Measurements from ENCODE around the gene ANGEL2.
"Not testable (repeated sequence)": the region's sequence is repeated elsewhere in the genome, so short reads cannot be mapped to it uniquely, and the experiment has no call there.

Gene ANGEL2

GRCh38 chr1:213008564-213008963, 7.1 kb downstream of the ANGEL2 start:
- no peak overlapping the region for H3K4me3 ChIP-seq (ENCODE audit: low read depth, low read length)
- peaks cover 3% of the 10 kb centered on the region for H3K36me3 ChIP-seq (ENCODE audit: control insufficient read depth, insufficient read depth, low read length)
- H3K9ac ChIP-seq (ENCODE audit: low read depth, low read length): no peak overlapping the region
- H3K4me1 ChIP-seq (ENCODE audit: control insufficient read depth, insufficient read depth, low read length): no peaks in the 10 kb centered on the region
- no peaks in the 10 kb centered on the region for H3K27me3 ChIP-seq (ENCODE audit: control insufficient read depth, insufficient read depth, low read length)
- H3K9me3 ChIP-seq (ENCODE audit: control insufficient read depth, insufficient read depth, low read length): no peaks in the 10 kb centered on the region

DNA sequence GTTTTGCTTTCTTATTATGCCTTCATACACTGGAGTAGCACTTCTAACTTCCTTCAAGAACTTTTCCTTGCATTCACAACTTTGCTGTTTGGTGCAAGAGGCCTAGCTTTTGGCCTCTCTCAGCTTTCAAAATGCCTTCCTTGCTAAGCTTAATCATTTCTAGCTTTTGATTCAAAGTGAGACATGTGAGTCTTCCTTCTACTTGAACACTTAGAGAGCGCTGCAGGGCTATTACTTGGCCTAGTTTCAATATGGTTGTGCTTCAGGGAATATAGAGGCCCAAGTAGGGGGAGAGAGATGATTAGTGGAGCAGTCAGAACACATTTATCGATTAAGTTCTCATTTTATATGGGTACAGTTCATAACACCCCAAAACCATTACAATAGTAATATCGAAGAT, 12.4 kb downstream of the ANGEL2 start:
- H3K36me3 ChIP-seq (ENCODE audit: control insufficient read depth, insufficient read depth, low read length): peaks cover 3% of the 10 kb centered on the region
- no peak overlapping the region for H3K9ac ChIP-seq (ENCODE audit: low read depth, low read length)
- no peak overlapping the region for H3K4me3 ChIP-seq (ENCODE audit: low read depth, low read length)

GRCh38 chr1:212994926-212995325, 20.7 kb downstream of the ANGEL2 start:
- Histone ChIP-seq H3K27me3 (ENCODE audit: control insufficient read depth, insufficient read depth, low read length) (no peaks in the 10 kb centered on the region), H3K9ac (ENCODE audit: low read depth, low read length) (no peak overlapping the region), H3K4me3 (ENCODE audit: low read depth, low read length) (no peak overlapping the region), H3K36me3 (ENCODE audit: control insufficient read depth, insufficient read depth, low read length) (no peaks in the 10 kb centered on the region), H3K4me1 (ENCODE audit: control insufficient read depth, insufficient read depth, low read length) (peaks cover 4% of the 10 kb centered on the region), H3K9me3 (ENCODE audit: control insufficient read depth, insufficient read depth, low read length) (no peaks in the 10 kb centered on the region)

More for the DNA sequence above, 12.4 kb downstream of the ANGEL2 start:
- Histone ChIP-seq H3K4me1 (ENCODE audit: control insufficient read depth, insufficient read depth, low read length) (no peaks in the 10 kb centered on the region), H3K9me3 (ENCODE audit: control insufficient read depth, insufficient read depth, low read length) (no peaks in the 10 kb centered on the region), H3K27me3 (ENCODE audit: control insufficient read depth, insufficient read depth, low read length) (no peaks in the 10 kb centered on the region)

DNA sequence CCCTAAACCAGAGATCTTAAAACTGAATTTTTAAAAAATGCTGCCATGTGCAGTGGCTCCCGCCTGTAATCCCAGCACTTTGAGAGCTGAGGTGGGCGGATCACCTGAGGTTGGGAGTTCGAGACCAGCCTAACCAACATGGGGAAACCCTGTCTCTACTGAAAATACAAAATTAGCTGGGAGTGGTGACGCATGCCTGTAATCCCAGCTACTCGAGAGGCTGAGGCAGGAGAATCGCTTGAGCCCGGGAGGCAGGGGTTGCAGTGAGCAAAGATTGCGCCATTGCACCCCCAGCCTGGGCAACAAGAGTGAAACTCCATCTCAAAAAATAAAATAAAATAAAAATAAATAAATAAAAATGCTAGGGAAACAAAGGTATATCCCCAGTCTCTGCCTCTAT, 21.7 kb downstream of the ANGEL2 start:
- not testable (repeated sequence) for H3K4me1 ChIP-seq (ENCODE audit: control insufficient read depth, insufficient read depth, low read length); H3K36me3 ChIP-seq (ENCODE audit: control insufficient read depth, insufficient read depth, low read length); H3K4me3 ChIP-seq (ENCODE audit: low read depth, low read length)

DNA sequence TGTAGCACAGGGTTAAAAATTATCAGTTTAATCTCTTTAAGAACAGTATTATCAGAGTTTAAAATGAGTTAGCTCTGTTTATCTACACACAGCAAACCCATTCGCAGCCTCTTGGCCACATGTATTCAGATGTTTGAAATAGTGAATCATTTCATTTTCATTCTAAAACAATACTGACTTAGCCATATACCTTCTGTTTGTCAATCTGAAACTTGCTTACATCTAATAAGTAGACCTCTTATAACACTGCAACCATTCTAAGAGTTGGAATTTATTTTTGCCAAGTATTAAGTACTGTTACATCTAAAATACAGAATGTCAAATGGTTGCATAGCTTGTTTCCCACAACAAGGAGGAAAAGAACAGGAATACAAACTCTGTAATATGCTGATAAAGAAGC, 25.4 kb downstream of the ANGEL2 start:
- Histone ChIP-seq H3K36me3 (ENCODE audit: control insufficient read depth, insufficient read depth, low read length) (no peaks in the 10 kb centered on the region), H3K27me3 (ENCODE audit: control insufficient read depth, insufficient read depth, low read length) (no peaks in the 10 kb centered on the region), H3K4me1 (ENCODE audit: control insufficient read depth, insufficient read depth, low read length) (peaks cover 2% of the 10 kb centered on the region), H3K4me3 (ENCODE audit: low read depth, low read length) (no peak overlapping the region), H3K9ac (ENCODE audit: low read depth, low read length) (no peak overlapping the region), H3K9me3 (ENCODE audit: control insufficient read depth, insufficient read depth, low read length) (no peaks in the 10 kb centered on the region)

More for the DNA sequence above, 21.7 kb downstream of the ANGEL2 start:
- H3K9ac ChIP-seq (ENCODE audit: low read depth, low read length); H3K27me3 ChIP-seq (ENCODE audit: control insufficient read depth, insufficient read depth, low read length); H3K9me3 ChIP-seq (ENCODE audit: control insufficient read depth, insufficient read depth, low read length): not testable (repeated sequence)

DNA sequence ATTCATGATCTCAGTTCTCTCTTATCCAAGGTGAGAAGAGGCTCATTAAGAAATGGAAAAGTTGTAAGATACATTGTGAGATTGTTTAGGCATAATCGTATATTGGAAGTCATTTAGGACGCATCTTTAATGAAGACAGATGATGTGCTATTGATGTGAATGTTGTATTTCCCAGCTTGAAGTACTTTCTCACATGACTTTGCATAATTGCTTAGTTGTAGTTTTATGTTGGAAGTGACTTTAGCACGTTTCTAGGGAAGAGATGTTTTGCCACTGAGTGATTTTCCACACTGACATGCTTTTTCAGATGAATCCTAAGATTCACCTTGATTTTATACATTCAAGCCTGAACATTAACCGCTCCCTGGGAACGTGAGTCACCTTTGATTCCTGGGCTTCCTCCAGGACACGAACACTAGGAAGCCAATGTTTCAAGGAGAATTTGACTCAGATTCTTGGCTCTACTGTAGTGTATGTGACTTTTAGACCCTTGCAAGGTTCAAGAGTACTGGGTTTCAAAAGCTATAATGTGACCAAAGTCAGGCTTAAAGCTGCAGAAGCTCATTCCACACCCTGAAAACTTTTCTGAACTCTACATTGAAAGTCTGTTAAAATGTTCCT, 27.9 kb downstream of the ANGEL2 start:
- Histone ChIP-seq H3K4me1 (ENCODE audit: control insufficient read depth, insufficient read depth, low read length) (no peaks in the 10 kb centered on the region), H3K9me3 (ENCODE audit: control insufficient read depth, insufficient read depth, low read length) (no peaks in the 10 kb centered on the region), H3K9ac (ENCODE audit: low read depth, low read length) (no peak overlapping the region), H3K36me3 (ENCODE audit: control insufficient read depth, insufficient read depth, low read length) (no peaks in the 10 kb centered on the region), H3K27me3 (ENCODE audit: control insufficient read depth, insufficient read depth, low read length) (no peaks in the 10 kb centered on the region), H3K4me3 (ENCODE audit: low read depth, low read length) (no peak overlapping the region)

- no peak overlapping the region for H3K9ac ChIP-seq (ENCODE audit: low read depth, low read length)
Measured at GRCh38 chr1:212986551-212986950, 29.1 kb downstream of the ANGEL2 start.

DNA sequence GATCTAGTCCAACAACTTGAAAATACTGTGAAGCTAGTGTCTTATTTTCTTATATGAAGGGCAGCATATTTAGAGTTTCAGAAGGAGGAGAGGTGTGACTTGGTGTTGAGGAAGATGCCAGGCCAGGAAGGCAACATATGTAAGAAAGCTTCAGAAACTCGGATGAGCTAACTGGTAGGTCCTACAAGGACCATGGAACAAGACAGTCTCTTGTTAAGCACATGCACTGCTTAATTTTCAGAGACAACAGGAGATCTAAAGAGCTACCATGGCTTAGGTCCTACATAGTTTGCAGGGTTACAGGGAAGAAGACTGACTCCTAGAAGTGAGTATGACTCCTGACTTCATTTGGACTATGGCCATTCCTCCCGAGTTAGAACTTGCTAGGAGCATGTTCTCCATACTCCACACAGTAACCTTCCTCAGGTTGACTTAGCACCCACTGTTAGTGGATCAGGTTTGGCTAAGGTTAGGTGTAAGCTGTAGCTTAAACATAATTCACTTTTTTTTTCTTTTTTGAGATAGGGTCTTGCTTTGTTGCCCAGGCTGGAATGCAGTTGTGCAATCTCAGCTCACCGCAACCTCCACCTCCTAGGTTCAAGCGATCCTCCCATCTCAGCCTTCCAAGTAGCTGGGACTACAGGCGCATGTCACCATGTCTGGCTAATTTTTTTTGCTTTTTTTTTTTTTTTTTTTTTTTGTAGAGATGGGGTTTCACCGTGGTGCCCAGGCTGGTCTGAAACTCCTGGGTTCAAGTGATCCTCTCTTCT, 31.0 kb downstream of the ANGEL2 start:
- Histone ChIP-seq H3K9ac (ENCODE audit: low read depth, low read length) (no peak overlapping the region), H3K4me3 (ENCODE audit: low read depth, low read length) (no peak overlapping the region), H3K27me3 (ENCODE audit: control insufficient read depth, insufficient read depth, low read length) (no peaks in the 10 kb centered on the region), H3K4me1 (ENCODE audit: control insufficient read depth, insufficient read depth, low read length) (peaks cover 5% of the 10 kb centered on the region), H3K36me3 (ENCODE audit: control insufficient read depth, insufficient read depth, low read length) (peaks cover 14% of the 10 kb centered on the region), H3K9me3 (ENCODE audit: control insufficient read depth, insufficient read depth, low read length) (no peaks in the 10 kb centered on the region)

More at GRCh38 chr1:212986551-212986950, 29.1 kb downstream of the ANGEL2 start:
- Histone ChIP-seq H3K36me3 (ENCODE audit: control insufficient read depth, insufficient read depth, low read length) (peaks cover 5% of the 10 kb centered on the region), H3K4me1 (ENCODE audit: control insufficient read depth, insufficient read depth, low read length) (peaks cover 3% of the 10 kb centered on the region), H3K9me3 (ENCODE audit: control insufficient read depth, insufficient read depth, low read length) (no peaks in the 10 kb centered on the region), H3K27me3 (ENCODE audit: control insufficient read depth, insufficient read depth, low read length) (no peaks in the 10 kb centered on the region), H3K4me3 (ENCODE audit: low read depth, low read length) (no peak overlapping the region)

- Histone ChIP-seq H3K4me1 (ENCODE audit: control insufficient read depth, insufficient read depth, low read length) (peaks cover 8% of the 10 kb centered on the region), H3K27me3 (ENCODE audit: control insufficient read depth, insufficient read depth, low read length) (no peaks in the 10 kb centered on the region), H3K36me3 (ENCODE audit: control insufficient read depth, insufficient read depth, low read length) (peaks cover 25% of the 10 kb centered on the region), H3K9ac (ENCODE audit: low read depth, low read length) (no peak overlapping the region), H3K9me3 (ENCODE audit: control insufficient read depth, insufficient read depth, low read length) (no peaks in the 10 kb centered on the region), H3K4me3 (ENCODE audit: low read depth, low read length) (no peak overlapping the region)
Measured at GRCh38 chr1:212983482-212983881, 32.2 kb downstream of the ANGEL2 start.

DNA sequence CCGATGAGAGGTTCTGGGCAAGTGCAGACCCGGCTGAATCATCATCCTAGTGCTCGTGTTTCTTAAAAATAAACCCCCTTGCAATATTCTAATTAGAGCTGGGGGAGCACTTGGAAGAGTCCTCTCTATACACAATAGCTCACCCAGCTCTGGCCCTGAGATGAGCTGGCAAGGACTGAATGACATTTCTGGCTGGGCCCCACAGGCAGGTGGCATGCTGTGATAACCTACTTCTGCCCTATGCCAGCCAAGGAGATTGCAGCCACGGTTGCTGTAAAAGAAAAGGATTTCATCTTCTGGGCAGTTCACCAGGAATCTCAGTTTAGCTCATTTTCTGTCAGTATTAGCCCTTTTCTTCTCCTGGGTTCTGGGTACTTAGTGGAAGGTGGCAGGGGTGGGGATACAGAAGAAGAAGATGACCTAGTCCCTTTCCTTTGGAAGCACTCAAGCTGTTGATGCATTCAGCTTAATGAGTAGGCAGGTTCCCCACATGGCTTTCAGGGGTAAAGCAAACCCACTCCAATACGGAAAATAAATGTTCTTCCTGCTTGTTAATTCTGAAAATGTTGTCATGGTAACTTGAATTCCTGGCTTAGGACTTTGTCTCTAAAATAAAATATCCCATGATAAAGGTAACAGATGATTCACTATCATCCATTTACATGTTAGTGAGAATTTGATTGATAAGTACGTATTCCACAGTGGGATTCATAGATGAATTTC, 33.1 kb downstream of the ANGEL2 start:
- Histone ChIP-seq H3K27me3 (ENCODE audit: control insufficient read depth, insufficient read depth, low read length) (no peaks in the 10 kb centered on the region), H3K36me3 (ENCODE audit: control insufficient read depth, insufficient read depth, low read length) (peaks cover 34% of the 10 kb centered on the region), H3K4me3 (ENCODE audit: low read depth, low read length) (no peak overlapping the region), H3K4me1 (ENCODE audit: control insufficient read depth, insufficient read depth, low read length) (peaks cover 8% of the 10 kb centered on the region), H3K9me3 (ENCODE audit: control insufficient read depth, insufficient read depth, low read length) (no peaks in the 10 kb centered on the region), H3K9ac (ENCODE audit: low read depth, low read length) (no peak overlapping the region)

DNA sequence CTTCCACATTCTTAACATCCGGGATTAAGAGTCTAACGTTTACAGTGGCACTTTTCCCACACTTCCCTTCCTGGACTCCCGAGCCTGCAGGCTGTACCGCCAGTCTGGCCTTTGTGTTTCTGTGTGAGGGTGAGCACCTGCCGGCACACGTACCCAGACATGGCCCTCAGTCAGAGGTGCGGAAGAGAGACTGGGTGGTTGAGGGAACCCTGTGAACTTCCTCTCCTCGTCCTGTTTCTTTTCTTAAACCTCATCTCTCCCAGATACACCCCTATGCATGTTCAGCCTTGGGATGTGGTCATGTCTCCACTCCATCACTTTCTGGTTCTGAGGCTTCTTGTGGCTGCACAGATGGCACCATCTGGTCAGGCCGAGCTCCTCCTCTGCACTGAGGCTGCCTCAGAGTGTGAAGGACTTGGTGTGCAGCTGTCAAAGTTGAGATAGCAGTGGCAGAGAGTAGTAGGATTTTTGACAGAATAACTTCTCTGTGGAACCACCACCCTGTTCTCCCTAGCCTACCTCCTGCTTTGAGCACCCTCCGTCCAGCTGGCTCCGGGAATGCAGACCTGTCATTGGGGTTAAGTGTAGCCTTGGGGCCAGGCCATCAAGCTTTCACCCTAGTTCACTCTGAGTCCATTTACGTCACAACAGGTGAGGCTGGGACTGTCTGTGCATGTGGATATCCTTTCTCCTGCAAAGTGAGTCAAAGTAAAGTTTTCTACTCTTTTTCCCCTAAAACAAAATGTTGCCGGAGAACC, 33.9 kb downstream of the ANGEL2 start:
- Histone ChIP-seq H3K4me3 (ENCODE audit: low read depth, low read length) (no peak overlapping the region), H3K4me1 (ENCODE audit: control insufficient read depth, insufficient read depth, low read length) (peaks cover 8% of the 10 kb centered on the region), H3K9ac (ENCODE audit: low read depth, low read length) (peak overlapping the region; percentile 37), H3K27me3 (ENCODE audit: control insufficient read depth, insufficient read depth, low read length) (no peaks in the 10 kb centered on the region), H3K9me3 (ENCODE audit: control insufficient read depth, insufficient read depth, low read length) (no peaks in the 10 kb centered on the region), H3K36me3 (ENCODE audit: control insufficient read depth, insufficient read depth, low read length) (peaks cover 42% of the 10 kb centered on the region)

Measured in iPS-15b (cell line).